GM19240 (cell line): ENCODE data around the gene LRRC26.

ENCODE experiments used
- DNase-seq: peaks from one replicate; pipeline ENCODE4 v3.0.0; 2011; ENCODE audit warnings: low spot score; ENCODE audit not compliant: insufficient read length

Gene LRRC26

DNA sequence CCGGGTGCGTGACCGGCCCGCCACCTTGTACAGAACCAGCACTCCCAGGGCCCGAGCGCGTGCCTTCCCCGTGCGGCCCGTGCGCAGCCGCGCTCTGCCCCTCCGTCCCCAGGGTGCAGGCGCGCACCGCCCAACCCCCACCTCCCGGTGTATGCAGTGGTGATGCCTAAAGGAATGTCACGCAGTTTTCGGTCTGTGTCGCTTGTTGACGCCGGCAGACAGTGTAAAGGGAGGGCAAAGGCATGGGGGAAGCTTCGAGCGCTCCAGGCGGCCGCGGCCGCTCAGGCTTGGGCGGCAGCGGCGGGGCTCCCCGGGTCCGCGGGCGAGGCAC lies 1.3 kb downstream of the LRRC26 start:
- no peak for DNase-seq

DNA sequence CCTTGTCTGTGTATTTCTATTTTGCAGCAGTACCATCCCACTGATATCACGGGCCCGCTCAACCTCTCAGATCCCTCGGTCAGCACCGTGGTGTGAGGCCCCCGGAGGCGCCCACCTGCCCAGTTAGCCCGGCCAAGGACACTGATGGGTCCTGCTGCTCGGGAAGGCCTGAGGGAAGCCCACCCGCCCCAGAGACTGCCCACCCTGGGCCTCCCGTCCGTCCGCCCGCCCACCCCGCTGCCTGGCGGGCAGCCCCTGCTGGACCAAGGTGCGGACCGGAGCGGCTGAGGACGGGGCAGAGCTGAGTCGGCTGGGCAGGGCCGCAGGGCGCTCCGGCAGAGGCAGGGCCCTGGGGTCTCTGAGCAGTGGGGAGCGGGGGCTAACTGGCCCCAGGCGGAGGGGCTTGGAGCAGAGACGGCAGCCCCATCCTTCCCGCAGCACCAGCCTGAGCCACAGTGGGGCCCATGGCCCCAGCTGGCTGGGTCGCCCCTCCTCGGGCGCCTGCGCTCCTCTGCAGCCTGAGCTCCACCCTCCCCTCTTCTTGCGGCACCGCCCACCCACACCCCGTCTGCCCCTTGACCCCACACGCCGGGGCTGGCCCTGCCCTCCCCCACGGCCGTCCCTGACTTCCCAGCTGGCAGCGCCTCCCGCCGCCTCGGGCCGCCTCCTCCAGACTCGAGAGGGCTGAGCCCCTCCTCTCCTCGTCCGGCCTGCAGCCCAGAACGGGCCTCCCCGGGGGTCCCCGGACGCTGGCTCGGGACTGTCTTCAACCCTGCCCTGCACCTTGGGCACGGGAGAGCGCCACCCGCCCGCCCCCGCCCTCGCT lies 1.9 kb downstream of the LRRC26 start:
- no peak for DNase-seq

DNA sequence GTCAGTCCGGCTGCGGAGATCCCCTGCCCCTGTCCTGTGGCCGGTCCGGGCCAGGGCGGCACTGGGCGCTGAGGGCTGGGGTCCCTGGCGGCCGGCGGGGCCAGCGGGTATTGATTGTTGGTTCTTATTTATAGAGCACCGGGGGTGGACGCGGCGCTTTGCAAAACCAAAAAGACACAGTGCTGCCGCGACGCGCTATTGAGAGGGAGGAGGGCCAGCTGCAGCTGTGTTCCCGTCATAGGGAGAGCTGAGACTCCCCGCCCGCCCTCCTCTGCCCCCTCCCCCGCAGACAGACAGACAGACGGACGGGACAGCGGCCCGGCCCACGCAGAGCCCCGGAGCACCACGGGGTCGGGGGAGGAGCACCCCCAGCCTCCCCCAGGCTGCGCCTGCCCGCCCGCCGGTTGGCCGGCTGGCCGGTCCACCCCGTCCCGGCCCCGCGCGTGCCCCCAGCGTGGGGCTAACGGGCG lies 2.5 kb downstream of the LRRC26 start:
- no peak for DNase-seq

DNA sequence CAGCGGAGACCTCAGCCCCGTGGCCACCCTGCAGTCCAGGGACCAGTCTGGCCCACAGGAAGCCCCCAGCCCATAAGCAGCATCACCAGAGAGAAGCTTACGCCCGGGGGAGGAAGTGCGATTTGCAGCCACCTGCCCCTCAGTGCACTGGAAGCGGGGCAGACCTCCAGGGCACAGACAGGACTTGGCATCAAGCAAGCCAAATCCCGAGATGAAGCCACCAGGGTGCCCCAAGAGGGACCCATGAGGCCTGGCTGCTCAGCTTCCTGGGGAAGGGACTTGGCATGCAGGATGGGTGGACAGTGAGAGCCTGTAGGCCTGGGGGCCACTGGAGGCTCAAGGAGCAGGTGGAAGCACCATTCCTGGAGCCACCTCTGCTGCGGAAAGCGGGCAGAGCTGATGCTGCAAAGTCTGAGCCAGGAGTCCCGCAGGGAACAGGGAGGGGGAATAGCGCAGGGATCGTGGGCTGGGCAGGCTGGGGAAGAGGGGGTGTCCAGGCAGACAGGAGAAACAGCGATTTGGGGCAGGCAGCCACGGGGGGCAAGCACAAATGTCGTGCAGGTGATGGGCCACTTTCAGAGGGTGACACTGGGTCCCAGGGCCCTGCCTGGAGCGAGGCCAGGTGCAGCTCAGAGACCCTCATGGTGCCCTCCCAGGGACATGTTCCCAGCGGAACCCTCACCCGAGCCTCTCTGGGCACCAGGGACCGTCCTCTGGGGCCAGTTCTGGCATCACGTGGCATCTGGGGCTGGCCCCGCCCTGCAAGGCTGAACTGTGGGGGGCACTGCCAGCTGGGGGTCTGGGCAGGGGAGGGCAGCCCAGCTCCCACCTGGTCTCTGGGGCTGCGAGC lies 3.2 kb downstream of the LRRC26 start:
- no peak for DNase-seq

DNA sequence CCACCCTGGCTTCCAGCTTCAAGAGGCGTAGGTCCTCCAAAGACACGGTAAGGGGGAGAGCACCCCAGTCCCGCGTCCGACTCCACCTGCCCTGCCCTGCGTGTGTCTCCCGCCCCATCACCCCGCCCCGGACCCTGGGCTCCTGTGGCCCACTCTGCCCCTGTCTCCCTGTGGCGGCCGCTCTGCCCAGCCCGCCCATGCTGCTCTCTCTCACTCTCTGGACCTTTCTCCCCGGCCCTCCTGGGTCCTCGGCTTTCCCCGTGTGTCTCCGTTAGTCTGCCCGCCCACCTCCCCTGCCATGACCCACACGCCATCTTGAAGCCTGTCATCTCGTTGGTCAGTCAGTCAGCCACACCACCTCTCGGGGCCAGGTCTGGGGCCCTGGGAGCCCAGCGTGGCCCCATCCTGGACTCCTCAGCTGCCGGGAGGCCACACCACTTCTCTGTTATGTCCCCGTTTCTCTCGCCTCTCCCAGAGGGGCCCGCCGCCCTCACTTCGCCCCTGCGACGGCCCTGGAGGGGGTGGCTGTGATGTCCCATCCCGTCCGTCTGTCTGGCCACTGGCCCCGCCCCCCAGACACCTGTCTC lies 4.5 kb downstream of the LRRC26 start:
- no peak for DNase-seq

DNA sequence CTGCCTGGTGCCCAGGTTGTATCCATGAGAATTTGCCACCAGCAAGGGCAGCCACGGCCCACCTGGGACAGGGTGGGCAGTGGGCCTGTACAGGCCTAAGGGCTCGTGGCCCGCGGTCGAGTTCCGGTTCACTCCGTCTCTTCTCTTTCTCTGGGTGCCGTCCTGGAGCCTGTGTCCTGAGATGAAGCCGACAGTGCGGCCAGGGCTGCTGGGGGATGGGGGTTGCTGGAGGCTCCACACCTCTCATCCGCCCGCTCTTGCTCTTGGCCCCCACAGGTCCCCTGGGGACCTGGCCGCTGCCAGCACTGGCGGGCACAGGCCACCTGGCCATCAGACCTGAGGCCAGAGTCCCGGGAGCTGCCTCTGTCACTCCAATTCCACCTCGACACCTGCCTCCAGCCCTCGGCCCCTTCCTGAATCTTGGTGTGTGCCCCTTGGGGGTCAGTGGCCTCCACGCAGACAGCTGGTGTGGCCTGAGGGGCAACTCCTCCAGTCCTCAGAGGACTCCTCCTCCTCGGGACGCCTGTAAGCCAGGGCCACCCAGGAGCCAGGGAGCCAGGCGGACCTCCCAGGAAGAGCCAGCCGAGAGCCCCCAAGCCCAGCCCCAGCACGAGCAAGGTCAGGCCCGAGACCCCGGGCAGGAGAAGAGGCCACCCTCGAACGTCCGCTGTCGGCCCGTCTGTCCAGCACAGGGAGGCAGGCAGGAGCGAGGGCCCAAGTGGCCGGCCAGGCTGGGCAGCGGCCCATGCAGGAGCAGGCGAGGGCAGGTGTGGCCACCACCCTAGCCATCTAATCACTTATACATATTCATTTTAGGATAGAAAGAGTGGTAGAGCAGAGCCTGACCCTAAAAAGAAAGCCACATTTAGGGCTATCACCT lies 5.2 kb downstream of the LRRC26 start:
- DNase-seq = no peak

DNA sequence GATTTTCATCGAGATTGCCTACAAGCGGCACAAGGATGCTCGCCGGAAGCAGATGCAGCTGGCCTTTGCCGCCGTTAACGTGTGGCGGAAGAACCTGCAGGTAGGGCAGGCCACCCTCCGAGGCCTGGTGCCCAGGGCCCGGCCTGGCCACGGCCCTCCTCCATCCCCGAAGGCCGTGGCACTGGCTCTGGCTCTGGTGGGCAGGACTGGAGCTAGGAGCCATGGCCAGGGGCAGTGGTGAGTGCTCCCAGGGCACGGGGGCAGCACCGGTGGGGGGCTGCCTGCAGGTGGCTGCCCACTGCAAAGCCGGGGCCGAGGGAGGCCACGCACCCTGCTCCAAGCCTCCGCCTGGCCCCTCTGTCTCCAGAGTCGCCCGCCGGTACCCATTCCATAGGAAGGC lies 6.0 kb downstream of the LRRC26 start:
- no peak for DNase-seq

DNA sequence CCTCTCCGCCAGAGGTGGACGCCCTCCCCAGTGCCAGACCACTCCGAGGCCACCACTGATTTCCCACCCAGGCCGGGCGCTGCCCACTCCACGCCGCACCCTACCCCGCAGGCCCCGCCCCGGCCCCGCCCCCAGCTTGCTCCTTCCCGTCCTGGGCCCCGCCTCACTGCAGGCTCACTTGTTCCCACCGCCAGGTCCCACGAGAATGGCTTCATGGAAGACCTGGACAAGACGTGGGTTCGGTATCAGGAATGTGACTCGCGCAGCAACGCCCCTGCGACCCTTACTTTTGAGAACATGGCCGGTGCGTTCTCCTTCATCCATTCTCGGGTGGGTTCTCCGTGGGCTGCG lies 6.5 kb downstream of the LRRC26 start:
- DNase-seq = no peak

DNA sequence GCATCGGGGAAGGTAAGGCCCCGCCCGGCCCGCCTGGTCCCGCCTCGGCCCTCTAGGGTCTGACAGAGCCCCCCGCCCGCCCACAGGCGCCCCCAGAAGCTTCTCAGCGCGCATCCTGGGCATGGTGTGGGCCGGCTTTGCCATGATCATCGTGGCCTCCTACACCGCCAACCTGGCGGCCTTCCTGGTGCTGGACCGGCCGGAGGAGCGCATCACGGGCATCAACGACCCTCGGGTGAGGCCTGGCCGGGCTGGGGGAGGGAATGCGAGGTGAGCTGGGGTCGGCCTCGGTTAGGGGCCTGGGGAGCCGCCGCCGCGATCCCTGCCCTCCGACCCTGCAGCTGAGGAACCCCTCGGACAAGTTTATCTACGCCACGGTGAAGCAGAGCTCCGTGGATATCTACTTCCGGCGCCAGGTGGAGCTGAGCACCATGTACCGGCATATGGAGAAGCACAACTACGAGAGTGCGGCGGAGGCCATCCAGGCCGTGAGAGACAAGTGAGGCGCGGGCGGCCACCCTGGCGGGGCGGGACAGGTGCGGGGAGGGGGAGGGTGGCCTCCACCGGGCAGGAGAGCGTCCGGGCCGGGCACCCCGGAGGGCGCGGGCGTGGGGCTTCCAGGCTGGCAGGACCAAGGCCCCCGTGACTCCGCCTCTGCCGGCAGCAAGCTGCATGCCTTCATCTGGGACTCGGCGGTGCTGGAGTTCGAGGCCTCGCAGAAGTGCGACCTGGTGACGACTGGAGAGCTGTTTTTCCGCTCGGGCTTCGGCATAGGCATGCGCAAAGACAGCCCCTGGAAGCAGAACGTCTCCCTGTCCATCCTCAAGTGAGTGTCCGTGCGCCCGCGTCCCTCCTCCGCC lies 7.1 kb downstream of the LRRC26 start:
- DNase-seq = no peak

DNA sequence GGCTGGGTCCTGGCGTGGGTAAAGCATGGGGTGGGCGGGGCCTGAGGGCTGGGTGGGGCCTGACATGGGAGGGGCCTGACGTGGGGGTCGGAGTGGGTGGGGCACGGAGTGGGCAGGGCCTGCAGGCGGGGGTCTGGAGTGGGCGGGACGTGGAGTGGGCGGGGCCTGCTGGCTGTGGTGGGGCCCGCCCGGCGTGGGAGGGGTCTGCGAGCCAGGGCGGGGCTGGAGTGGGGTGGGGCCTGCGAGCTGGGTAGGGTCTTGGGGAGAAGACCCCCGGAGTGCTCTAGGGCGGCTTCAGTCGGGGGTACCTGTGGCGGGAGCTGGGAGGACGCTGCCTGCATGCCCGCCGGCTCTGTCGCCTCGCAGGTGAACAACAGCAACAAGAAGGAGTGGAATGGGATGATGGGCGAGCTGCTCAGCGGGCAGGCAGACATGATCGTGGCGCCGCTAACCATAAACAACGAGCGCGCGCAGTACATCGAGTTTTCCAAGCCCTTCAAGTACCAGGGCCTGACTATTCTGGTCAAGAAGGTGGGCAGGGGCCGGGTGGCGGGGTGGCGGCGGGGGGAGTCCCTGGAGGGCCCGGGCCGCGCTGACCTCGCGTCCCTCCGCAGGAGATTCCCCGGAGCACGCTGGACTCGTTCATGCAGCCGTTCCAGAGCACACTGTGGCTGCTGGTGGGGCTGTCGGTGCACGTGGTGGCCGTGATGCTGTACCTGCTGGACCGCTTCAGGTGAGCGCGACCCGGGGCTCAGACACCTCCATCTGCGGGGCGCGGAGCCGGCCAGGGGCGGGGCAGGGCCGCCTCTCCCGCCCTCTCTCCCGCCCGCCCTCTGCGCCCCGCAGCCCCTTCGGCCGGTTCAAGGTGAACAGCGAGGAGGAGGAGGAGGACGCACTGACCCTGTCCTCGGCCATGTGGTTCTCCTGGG lies 8.0 kb downstream of the LRRC26 start:
- DNase-seq = no peak

DNA sequence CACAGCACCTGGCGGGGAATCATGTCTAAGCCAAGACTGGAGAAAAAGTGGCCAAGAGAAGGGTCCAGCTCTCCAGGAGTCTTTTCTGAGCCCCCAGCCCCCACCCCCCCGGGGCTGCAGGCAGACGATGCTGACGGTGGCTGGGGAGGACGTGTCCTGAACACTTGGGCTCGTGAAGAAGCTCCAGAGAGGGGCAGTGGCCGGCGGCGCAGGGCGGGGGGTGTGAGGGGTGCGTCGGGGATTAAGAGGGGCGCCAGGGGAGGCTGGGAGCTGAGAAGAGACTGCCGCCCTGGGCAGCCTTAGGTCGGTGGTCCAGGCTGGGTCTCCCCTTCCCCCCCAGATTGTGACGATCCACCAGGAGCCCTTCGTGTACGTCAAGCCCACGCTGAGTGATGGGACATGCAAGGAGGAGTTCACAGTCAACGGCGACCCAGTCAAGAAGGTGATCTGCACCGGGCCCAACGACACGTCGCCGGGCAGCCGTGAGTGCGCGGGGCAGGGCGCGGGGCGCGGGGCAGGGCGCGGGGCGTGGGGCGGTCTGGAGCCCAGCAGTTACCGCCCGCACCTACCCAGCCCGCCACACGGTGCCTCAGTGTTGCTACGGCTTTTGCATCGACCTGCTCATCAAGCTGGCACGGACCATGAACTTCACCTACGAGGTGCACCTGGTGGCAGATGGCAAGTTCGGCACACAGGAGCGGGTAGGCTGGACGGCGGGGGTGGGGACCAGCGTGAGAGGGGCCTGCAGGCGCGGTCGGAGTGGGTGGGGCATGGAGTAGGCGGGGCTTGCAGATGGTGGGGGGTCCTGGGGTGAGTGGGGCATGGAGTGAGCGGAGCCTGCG lies 8.9 kb downstream of the LRRC26 start:
- no peak for DNase-seq

DNA sequence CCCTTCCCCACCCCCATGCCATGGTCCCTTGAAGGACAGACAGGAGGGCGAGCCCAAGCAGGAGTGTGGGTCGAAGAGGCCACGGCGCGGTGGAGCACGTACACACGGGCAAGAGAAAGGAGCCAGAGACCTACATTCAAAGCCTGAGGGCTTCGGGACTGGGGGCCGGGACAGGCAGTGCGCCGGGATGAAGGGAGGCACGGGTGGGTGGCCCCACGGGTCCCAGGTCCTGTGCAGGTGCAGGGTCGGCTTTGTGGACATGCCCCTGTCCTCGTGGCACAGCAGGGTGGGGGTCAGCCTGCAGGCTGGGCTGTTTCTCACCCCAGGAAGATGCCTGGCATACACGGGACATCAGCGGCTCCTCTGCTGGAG lies 9.8 kb downstream of the LRRC26 start:
- DNase-seq = no peak

DNA sequence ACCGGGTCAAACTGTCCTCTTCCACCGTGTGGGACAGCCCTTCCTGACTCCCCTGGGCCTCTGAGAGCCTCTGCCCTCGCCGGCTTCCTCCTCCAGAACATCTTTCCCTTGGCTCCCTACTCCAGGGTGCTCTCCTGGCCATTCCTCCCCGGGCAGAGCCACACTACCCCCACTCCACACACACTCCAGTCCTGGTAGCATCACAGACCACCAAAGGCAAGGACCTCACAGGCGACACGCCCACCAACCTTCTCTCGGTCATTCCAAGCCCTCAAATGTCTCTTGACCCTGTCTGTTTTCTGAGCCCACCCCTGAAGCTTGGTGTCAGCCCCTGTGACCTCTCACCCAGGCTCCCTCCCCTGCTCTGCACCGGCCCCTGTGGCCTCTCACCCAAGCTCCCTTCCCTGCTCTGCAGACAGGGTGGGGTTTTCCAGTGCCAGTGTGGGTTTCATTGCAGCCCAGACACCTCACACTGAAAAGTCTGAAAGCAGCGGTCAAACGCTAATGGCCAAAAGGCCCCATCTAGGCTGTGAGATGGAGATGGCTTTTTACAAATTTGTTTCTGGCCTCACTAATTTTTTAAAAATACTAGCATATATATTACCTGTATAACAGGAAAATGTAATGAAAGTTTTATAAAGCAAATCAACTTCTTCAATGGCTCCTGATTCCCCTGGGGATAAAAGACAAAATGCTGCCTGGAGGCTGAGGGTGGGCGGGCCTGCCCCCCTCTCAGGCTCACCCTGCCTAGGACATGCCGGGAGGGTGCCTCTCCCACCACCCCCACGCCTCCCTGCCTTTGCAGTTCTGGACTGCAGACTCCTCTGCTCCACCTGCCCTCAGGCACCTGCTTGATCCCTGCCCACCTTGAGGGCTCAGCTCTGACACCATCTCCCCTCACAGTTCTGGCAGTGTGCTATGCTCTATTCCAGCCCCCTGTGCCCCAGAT lies 10.5 kb downstream of the LRRC26 start:
- DNase-seq = no peak

DNA sequence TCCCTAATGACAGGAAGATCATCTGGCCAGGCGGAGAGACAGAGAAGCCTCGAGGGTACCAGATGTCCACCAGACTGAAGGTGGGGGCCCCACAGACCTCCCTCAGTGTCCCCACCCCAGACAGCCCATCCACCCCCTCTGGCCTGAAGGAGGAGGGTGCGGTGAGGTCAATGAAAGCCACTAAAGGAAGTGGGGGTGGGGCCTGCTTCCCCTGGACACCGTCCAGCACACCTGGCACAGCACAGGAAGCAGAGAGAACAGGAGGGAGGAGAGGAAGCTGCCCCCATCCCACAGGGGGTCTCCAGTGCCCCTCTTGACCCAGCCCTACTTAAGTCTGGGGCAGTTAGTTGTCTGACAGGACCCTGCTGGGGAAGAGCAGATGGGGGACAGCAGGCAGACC lies 11.2 kb downstream of the LRRC26 start:
- no peak for DNase-seq

DNA sequence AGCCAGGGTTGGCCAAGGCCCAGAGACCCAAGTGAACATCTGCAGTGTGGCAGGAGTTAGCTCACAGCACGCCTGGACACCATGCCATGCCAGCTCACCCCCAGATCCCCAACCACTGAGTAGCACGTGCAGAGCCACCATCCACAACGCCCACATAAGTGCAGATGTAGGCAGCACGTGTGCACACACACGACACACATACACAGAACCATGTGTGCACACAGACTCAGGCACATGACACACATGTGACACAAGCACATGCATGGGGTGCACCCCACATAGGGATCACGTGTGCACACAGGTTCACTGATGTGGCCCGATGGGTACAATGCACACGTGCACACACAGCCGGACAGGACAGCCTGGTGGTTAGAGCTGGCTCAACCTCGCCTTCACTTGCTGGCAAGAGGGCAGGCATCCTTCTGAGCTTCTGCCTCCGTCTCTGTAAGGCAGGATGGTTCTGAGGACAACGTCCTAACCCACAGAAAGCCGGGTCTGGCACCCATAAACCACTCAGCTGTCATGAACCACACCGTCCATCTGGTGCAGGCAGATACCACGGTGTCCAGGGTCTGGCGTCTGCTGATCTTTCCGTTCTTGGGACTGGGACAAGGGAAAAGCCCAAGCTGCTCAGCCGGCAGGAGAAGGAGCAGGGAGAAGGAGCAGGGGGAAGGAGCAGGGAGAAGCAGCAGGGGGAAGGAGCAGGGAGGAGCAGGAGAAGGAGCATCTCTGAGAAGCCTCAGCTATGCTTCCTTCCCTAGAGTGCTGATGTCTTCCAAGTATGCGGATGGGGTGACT lies 12.0 kb downstream of the LRRC26 start:
- DNase-seq = no peak

DNA sequence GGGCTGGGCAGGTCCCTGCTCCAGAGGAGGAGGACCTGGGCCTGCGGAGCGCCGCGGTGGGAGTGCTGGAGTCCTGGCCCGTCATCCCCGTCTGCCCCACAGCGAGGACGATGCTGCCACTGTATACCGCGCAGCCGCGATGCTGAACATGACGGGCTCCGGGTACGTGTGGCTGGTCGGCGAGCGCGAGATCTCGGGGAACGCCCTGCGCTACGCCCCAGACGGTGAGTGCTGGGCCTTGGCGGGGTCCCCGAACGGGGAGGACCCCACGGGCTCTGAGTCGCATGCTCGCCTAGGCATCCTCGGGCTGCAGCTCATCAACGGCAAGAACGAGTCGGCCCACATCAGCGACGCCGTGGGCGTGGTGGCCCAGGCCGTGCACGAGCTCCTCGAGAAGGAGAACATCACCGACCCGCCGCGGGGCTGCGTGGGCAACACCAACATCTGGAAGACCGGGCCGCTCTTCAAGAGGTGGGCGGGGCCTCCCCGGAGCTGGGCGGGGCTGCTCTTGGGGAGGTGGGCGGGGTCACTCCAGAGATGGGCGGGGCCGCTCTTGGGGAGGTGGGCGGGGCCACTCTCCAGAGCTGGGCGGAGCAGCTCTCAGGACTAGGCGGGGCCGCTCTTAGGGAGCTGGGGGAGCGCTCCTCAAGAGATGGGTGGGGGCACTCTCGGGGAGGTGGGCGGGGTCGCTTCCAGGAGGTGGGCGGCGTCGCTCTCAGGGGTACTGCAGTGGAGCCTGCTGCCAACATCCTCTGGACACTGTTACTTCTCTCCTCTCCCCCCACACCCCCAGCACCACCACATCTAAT lies 13.1 kb downstream of the LRRC26 start:
- no peak for DNase-seq
